Loucy (cell line): ENCODE data around the gene ADAMTS14.

ENCODE experiments used
- H2AFZ ChIP-seq: fragments of 200-600 bp; sonication (generic); 2 replicates; pipeline ENCODE4 v1.6.0; 2016; ENCODE audit warnings: antibody characterized with exemption, mild to moderate bottlenecking, low read length, moderate library complexity
- H3F3A ChIP-seq: fragments of 200-600 bp; 2 replicates; pipeline ENCODE4 v1.6.0; 2016; ENCODE audit warnings: antibody characterized with exemption, low read depth, mild to moderate bottlenecking
- H3K27me3 ChIP-seq: fragments of 200-600 bp; sonication (generic); 2 replicates; pipeline ENCODE4 v1.6.1; 2014; ENCODE audit warnings: low read length, mild to moderate bottlenecking; ENCODE audit not compliant: insufficient read depth, poor library complexity, severe bottlenecking
- H3K36me3 ChIP-seq: fragments of 200-600 bp; sonication (generic); 2 replicates; pipeline ENCODE4 v1.6.1; 2016; ENCODE audit warnings: low read length; ENCODE audit not compliant: insufficient read depth
- H3K4me1 ChIP-seq: fragments of 200-600 bp; sonication (generic); 2 replicates; pipeline ENCODE4 v1.5.1; 2014; ENCODE audit warnings: low read length, mild to moderate bottlenecking; ENCODE audit not compliant: insufficient read depth, poor library complexity, severe bottlenecking
- H3K4me2 ChIP-seq: fragments of 200-600 bp; sonication (generic); 2 replicates; pipeline ENCODE4 v1.6.0; 2014; ENCODE audit warnings: antibody characterized with exemption, low read length, low read depth, mild to moderate bottlenecking; ENCODE audit not compliant: poor library complexity, severe bottlenecking
- H3K4me3 ChIP-seq: fragments of 200-600 bp; sonication (generic); 2 replicates; pipeline ENCODE4 v1.5.1; 2014; ENCODE audit warnings: low read length, mild to moderate bottlenecking, mixed read lengths; ENCODE audit not compliant: poor library complexity, severe bottlenecking
- H3K79me2 ChIP-seq: fragments of 200-600 bp; sonication (generic); 2 replicates; pipeline ENCODE4 v1.6.1; 2014; ENCODE audit warnings: low read length; ENCODE audit not compliant: insufficient read depth
- H3K9ac ChIP-seq: fragments of 200-600 bp; sonication (generic); 2 replicates; pipeline ENCODE4 v1.6.0; 2014; ENCODE audit warnings: mild to moderate bottlenecking, low read depth, low read length, moderate library complexity; ENCODE audit not compliant: poor library complexity, severe bottlenecking
- H3K9me2 ChIP-seq: fragments of 200-600 bp; sonication (generic); replicated peaks from 2 replicates; pipeline ENCODE4 v1.6.1; 2016; ENCODE audit warnings: low read depth, low read length, mixed read lengths
- H3K9me3 ChIP-seq: fragments of 200-600 bp; sonication (generic); 2 replicates; pipeline ENCODE4 v1.6.1; 2014; ENCODE audit warnings: mild to moderate bottlenecking, antibody characterized with exemption, low read length, low read depth; ENCODE audit not compliant: insufficient read depth
- H4K20me1 ChIP-seq: fragments of 200-600 bp; sonication (generic); 2 replicates; pipeline ENCODE4 v1.6.0; 2014; ENCODE audit warnings: antibody characterized with exemption, low read length, mild to moderate bottlenecking; ENCODE audit not compliant: insufficient read depth, poor library complexity, severe bottlenecking
- EZH2phosphoT487 ChIP-seq: fragments of 200-600 bp; IDR thresholded peaks from 2 replicates; pipeline ENCODE4 v1.6.1; 2018; ENCODE audit warnings: antibody characterized with exemption, mild to moderate bottlenecking, moderate library complexity, borderline replicate concordance
- TF ChIP-seq, protein P1 (sequence below): fragments of 200-600 bp; sonication (generic); conservative IDR thresholded peaks from 2 replicates; pipeline ENCODE4 v1.5.1; 2014; ENCODE audit warnings: mild to moderate bottlenecking, antibody characterized with exemption, low read length

ADAMTS14 gene

DNA sequence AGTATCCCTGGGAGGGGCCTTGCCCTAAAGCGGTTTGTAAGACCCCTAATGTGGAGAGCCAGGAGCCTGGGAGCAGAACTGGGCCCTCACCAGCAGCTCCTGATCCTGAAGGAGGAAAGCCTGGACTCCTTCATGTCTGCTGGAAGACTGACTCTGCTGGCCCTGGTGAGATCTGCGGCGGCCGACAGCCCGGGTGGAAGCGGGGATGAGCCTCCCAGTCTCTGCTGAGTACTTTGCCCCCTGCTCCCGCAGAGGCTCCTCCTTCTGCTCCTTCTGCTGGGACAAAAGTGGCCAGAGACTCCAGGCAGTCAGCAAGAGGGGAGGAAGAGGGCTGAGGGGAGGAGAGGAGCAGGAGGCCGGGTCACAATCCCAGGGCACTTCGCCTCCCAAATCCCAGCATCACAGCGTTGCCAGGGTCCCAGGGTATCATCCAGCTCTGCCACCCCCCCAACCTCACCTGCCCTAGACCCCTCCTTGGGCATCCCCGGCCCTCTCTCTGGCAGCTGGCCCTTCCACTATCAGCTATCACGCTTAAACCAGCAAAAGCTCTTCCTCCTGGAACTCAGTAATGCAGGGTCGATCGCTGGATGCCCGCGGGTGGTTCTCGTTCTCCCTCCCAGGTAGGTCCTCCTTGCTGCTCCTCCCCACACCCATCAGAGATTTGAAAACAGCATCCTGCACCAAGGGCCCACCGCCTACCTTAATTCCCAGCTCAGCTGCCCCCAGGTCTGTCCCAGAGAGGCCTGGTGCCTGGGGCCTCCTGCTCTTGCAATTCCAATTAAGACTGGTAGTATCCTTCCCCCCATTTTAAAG, 105.0 kb downstream of the ADAMTS14 start:
- no peak for TF ChIP-seq EZH2phosphoT487
- TF ChIP-seq, protein P1, sequence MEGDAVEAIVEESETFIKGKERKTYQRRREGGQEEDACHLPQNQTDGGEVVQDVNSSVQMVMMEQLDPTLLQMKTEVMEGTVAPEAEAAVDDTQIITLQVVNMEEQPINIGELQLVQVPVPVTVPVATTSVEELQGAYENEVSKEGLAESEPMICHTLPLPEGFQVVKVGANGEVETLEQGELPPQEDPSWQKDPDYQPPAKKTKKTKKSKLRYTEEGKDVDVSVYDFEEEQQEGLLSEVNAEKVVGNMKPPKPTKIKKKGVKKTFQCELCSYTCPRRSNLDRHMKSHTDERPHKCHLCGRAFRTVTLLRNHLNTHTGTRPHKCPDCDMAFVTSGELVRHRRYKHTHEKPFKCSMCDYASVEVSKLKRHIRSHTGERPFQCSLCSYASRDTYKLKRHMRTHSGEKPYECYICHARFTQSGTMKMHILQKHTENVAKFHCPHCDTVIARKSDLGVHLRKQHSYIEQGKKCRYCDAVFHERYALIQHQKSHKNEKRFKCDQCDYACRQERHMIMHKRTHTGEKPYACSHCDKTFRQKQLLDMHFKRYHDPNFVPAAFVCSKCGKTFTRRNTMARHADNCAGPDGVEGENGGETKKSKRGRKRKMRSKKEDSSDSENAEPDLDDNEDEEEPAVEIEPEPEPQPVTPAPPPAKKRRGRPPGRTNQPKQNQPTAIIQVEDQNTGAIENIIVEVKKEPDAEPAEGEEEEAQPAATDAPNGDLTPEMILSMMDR: no peak
- no peaks in the 10 kb centered on the region for H3K36me3 ChIP-seq
- H3K4me3 ChIP-seq: no peak overlapping the region
- H4K20me1 ChIP-seq: no peaks in the 10 kb centered on the region
- no peak overlapping the region for H3K9ac ChIP-seq
- no peaks in the 10 kb centered on the region for H3K9me3 ChIP-seq
- peaks cover 3% of the 10 kb centered on the region for H3K4me1 ChIP-seq
- H3K4me2 ChIP-seq: no peak overlapping the region
- H3K79me2 ChIP-seq: no peaks in the 10 kb centered on the region
- H2AFZ ChIP-seq: no peak overlapping the region
- no peaks in the 10 kb centered on the region for H3F3A ChIP-seq
- no peaks in the 10 kb centered on the region for H3K9me2 ChIP-seq
- H3K27me3 ChIP-seq: no peaks in the 10 kb centered on the region

DNA sequence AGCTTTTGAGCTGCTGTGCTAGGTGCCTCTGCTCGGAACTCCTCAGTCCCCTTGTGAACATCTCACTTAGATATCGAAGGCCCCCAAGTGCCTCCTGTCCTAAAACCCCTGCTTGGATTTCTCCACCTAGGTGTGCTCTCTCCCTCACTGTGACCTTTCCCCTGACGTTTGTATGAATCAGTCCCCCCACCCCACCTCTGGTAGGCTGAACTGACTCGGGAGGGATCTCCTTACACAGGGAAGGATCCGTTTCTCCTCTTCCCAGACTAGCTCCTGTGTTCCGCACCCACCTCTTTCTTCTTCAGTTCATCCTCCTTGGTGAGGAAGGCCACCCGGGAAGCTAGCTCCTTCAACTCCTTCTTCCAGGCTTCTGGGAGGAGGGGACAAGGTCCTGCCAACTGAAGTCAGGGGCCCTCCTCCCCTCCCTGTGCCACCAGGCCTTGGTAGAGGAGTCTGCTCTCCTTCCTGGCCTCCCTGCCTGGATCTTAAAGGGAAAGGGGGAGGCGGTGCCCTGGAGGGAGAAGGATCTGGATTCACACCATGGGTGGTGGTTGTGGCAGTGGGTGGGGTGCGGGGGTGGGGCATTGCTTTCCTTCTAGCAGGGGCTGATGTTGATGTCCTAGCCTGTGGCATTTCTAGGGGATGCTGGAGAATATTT, 106.1 kb downstream of the ADAMTS14 start:
- TF ChIP-seq, protein P1: no peak
- no peak for TF ChIP-seq EZH2phosphoT487
- Histone ChIP-seq H2AFZ (no peak overlapping the region), H3K4me2 (no peak overlapping the region)

DNA sequence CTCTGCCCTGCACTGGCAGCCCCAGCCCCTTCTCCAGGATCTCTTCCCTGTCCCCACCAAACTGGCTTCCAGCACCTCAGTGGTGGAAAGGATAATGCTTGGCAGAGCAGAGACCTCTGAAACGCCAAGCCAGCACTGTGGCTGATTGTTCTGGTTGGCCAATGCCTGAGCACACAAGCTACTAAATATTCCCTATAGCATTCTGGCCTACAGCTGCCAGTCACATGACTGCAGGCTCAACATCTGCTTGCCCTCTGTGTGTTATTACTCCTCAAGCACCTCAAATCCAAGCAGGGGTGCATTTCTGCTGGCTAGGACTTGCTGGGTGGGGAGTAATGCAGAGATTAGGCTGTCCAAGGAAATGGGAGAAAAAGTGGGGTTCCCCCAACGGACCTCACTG, 106.8 kb downstream of the ADAMTS14 start:
- H3K4me3 ChIP-seq: no peak overlapping the region
- H3K36me3 ChIP-seq: no peaks in the 10 kb centered on the region
- no peaks in the 10 kb centered on the region for H3F3A ChIP-seq
- no peaks in the 10 kb centered on the region for H3K9me3 ChIP-seq
- TF ChIP-seq, protein P1: no peak
- TF ChIP-seq EZH2phosphoT487: no peak
- peaks cover 16% of the 10 kb centered on the region for H3K4me1 ChIP-seq
- no peak overlapping the region for H2AFZ ChIP-seq
- H3K79me2 ChIP-seq: no peaks in the 10 kb centered on the region
- no peaks in the 10 kb centered on the region for H3K9me2 ChIP-seq
- H3K4me2 ChIP-seq: no peak overlapping the region
- H3K27me3 ChIP-seq: no peaks in the 10 kb centered on the region
- no peak overlapping the region for H3K9ac ChIP-seq
- H4K20me1 ChIP-seq: no peaks in the 10 kb centered on the region

More for the DNA sequence above, 106.1 kb downstream of the ADAMTS14 start:
- H3F3A ChIP-seq: no peaks in the 10 kb centered on the region
- H3K9ac ChIP-seq: no peak overlapping the region
- H4K20me1 ChIP-seq: no peaks in the 10 kb centered on the region
- peaks cover 14% of the 10 kb centered on the region for H3K4me1 ChIP-seq
- no peaks in the 10 kb centered on the region for H3K79me2 ChIP-seq
- H3K27me3 ChIP-seq: no peaks in the 10 kb centered on the region
- no peaks in the 10 kb centered on the region for H3K9me2 ChIP-seq
- H3K4me3 ChIP-seq: no peak overlapping the region
- H3K9me3 ChIP-seq: no peaks in the 10 kb centered on the region
- no peaks in the 10 kb centered on the region for H3K36me3 ChIP-seq
